WTC11 (cell line): ENCODE results near the gene FABP2.
"Not testable (repeated sequence)": the region's sequence is repeated elsewhere in the genome, so short reads cannot be mapped to it uniquely, and the experiment has no call there.

Experiments
- ETV6 ChIP-seq: sonication (generic); formaldehyde crosslinking; IDR thresholded peaks from 2 replicates; pipeline ENCODE4 v1.8.1; 2022; ENCODE audit warnings: mild to moderate bottlenecking, missing genetic modification reagents
- TCF7 ChIP-seq: sonication (generic); formaldehyde crosslinking; IDR thresholded peaks from 2 replicates; pipeline ENCODE4 v1.8.0; 2022; ENCODE audit warnings: mild to moderate bottlenecking, low read depth, missing genetic modification reagents, moderate library complexity
- TEAD4 ChIP-seq: sonication (generic); formaldehyde crosslinking; IDR thresholded peaks from 2 replicates; pipeline ENCODE4 v1.8.0; 2022; ENCODE audit warnings: mild to moderate bottlenecking, missing genetic modification reagents
- TF ChIP-seq, protein P1 (sequence below): sonication (generic); formaldehyde crosslinking; IDR thresholded peaks from 2 replicates; pipeline ENCODE4 v1.8.1; 2023; ENCODE audit warnings: mild to moderate bottlenecking, missing genetic modification reagents
- TF ChIP-seq, protein P2 (sequence below): fragments of 200-600 bp; IDR thresholded peaks from 2 replicates; pipeline ENCODE4 v1.8.0; 2022; ENCODE audit warnings: antibody characterized with exemption
- TF ChIP-seq, protein P3 (sequence below): fragments of 250-450 bp; sonication (Bioruptor Pico); IDR thresholded peaks from 2 replicates; pipeline ENCODE4 v1.9.0; 2021; ENCODE audit warnings: mild to moderate bottlenecking
- TF ChIP-seq, protein P4 (sequence below): sonication (generic); formaldehyde crosslinking; conservative IDR thresholded peaks from 2 replicates; pipeline ENCODE4 v1.8.1; 2022; ENCODE audit warnings: mild to moderate bottlenecking, missing genetic modification reagents

DNA sequence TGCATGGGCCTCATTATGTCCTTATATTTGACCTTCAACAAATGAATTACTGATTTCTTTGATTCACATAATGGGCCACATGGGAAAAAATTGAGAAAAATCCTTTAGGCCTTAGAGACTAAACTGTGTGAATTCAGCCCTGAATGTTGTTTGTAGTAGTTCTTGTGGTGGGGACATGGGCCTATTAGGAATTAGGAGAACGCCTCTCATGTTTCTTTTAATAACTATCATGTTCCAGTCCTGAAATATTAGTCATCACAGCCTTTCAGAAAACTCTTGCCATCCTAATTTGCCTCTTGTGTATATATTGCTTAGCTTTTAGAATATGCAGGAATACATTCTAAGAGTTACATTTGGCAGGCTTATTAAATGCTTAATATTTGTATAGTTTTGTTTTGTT, 34.1 kb upstream of the FABP2 start:
- TF ChIP-seq, protein P1, sequence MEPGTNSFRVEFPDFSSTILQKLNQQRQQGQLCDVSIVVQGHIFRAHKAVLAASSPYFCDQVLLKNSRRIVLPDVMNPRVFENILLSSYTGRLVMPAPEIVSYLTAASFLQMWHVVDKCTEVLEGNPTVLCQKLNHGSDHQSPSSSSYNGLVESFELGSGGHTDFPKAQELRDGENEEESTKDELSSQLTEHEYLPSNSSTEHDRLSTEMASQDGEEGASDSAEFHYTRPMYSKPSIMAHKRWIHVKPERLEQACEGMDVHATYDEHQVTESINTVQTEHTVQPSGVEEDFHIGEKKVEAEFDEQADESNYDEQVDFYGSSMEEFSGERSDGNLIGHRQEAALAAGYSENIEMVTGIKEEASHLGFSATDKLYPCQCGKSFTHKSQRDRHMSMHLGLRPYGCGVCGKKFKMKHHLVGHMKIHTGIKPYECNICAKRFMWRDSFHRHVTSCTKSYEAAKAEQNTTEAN (CRISPR knock-in tag), result not testable (repeated sequence)
- TF ChIP-seq, protein P2, sequence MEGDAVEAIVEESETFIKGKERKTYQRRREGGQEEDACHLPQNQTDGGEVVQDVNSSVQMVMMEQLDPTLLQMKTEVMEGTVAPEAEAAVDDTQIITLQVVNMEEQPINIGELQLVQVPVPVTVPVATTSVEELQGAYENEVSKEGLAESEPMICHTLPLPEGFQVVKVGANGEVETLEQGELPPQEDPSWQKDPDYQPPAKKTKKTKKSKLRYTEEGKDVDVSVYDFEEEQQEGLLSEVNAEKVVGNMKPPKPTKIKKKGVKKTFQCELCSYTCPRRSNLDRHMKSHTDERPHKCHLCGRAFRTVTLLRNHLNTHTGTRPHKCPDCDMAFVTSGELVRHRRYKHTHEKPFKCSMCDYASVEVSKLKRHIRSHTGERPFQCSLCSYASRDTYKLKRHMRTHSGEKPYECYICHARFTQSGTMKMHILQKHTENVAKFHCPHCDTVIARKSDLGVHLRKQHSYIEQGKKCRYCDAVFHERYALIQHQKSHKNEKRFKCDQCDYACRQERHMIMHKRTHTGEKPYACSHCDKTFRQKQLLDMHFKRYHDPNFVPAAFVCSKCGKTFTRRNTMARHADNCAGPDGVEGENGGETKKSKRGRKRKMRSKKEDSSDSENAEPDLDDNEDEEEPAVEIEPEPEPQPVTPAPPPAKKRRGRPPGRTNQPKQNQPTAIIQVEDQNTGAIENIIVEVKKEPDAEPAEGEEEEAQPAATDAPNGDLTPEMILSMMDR, result not testable (repeated sequence)
- TF ChIP-seq TEAD4; ETV6 (CRISPR knock-in tag); TCF7 (CRISPR knock-in tag): not testable (repeated sequence)
- TF ChIP-seq, protein P3, sequence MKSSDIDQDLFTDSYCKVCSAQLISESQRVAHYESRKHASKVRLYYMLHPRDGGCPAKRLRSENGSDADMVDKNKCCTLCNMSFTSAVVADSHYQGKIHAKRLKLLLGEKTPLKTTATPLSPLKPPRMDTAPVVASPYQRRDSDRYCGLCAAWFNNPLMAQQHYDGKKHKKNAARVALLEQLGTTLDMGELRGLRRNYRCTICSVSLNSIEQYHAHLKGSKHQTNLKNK (CRISPR knock-in tag), result not testable (repeated sequence)
- TF ChIP-seq, protein P4, sequence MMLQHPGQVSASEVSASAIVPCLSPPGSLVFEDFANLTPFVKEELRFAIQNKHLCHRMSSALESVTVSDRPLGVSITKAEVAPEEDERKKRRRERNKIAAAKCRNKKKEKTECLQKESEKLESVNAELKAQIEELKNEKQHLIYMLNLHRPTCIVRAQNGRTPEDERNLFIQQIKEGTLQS, result not testable (repeated sequence)
